Heart left ventricle (tissue), 13 donors: ENCODE measurements around the gene KHDC4.

Source experiments
- POLR2A ChIP-seq, 2 donors: fragments of 450-650 bp; IDR thresholded peaks; one replicate each; pipeline ENCODE4 v1.6.1; 2017; ENCODE audit warnings: antibody characterized with exemption in 2 of 2, mild to moderate bottlenecking in 2 of 2, moderate library complexity in 2 of 2
- TF ChIP-seq, protein P1 (sequence below), 12 donors: fragments of 200-600 bp; sonication (generic) in 4 of 12; IDR thresholded peaks; one replicate each; pipeline versions ENCODE4 v1.5.0 to v1.8.0; 2018 to 2022; ENCODE audit warnings: antibody characterized with exemption in 12 of 12, mild to moderate bottlenecking in 5 of 12
- donor health status: ischemic (EF 13 %, LVEDD 7.1; RV severe dilation, severe dysfunction).
- donor health status: DM: no; HTN: yes; CAD: no.
- donor health status: DM: no; HTN: no; CAD: no.
- donor health status: ischemic (EF 25% LVEDD 6.9; RV normal size, moderate dysfunction).
- donor health status: ischemic (EF 25% LVEDD 5.7; RV mildly dilated, moderate dysfunction).
- donor health status: ischemic (EF 35%, LVEDD 5.7; RV mildly dilated, moderate dysfunction).
- donor health status: nonischemic (EF 11% LVEDD 7.7; RV severe dilation, severe dysfunction).
- donor health status: DM: yes; HTN: yes; CAD: no.
- donor health status: PGD.
- donor health status: ischemic (EF 29% LVEDD 5.4; RV normal size, mild dysfunction).
- donor health status: nonischemic (EF 23%, LVEDD 6.1; RV moderate dilation, normal function).

- TF ChIP-seq, protein P1, sequence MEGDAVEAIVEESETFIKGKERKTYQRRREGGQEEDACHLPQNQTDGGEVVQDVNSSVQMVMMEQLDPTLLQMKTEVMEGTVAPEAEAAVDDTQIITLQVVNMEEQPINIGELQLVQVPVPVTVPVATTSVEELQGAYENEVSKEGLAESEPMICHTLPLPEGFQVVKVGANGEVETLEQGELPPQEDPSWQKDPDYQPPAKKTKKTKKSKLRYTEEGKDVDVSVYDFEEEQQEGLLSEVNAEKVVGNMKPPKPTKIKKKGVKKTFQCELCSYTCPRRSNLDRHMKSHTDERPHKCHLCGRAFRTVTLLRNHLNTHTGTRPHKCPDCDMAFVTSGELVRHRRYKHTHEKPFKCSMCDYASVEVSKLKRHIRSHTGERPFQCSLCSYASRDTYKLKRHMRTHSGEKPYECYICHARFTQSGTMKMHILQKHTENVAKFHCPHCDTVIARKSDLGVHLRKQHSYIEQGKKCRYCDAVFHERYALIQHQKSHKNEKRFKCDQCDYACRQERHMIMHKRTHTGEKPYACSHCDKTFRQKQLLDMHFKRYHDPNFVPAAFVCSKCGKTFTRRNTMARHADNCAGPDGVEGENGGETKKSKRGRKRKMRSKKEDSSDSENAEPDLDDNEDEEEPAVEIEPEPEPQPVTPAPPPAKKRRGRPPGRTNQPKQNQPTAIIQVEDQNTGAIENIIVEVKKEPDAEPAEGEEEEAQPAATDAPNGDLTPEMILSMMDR (IDR thresholded peaks at IDR 0.05) = no peak
- no peak for TF ChIP-seq POLR2A (IDR thresholded peaks at IDR 0.05)
Observed at GRCh38 chr1:155973723-155974122, 39.5 kb upstream of the KHDC4 start.
